Liver (tissue), 5 donors: ENCODE results near the gene POTEC. TPM values are rescaled to one million over a fixed set of nuclear protein-coding genes. Genes with fewer than 3 reads are reported as not detected.

Experiments
- polyA plus RNA-seq, 2 donors: library from polyadenylated mRNA; stranded (reverse) in 1 of 2; unstranded in 1 of 2; fragments of 200-250 nt in 1 of 2; fragments of >200 nt in 1 of 2; fragmentation: Nextera tagmentation in 1 of 2; extraction: Ambion mirVana in 1 of 2; gene quantifications; one replicate each; pipeline versions ENCODE4 v1.2.1 to v1.2.3, GENCODE V29; 2013 to 2015
- small RNA-seq: library from RNA; depleted of rRNA; stranded (forward); fragments of <200 nt; gene quantifications from one replicate; pipeline ENCODE3, GENCODE V24; 2014
- total RNA-seq, 2 donors: library from RNA; depleted of rRNA; stranded (reverse); fragments of >200 nt; gene quantifications; one replicate each; pipeline ENCODE4 v1.2.3, GENCODE V29; 2014
- donor health status: healthy.
- donor health status: healthy.
- donor health status: healthy.

Gene POTEC
- total and polyA plus RNA-seq, 4 donors = not detected

Small RNAs within 50 kb of the gene (small RNA-seq; reads per million reads assigned to genes)
- gene RNU6-1021P = not detected

Other genes with a start within 250 kb of the POTEC start
- not detected for gene ANKRD30B, start 204.6 kb upstream of the POTEC start, total RNA-seq
- not detected for gene ANKRD30B, start 204.6 kb upstream of the POTEC start, polyA plus RNA-seq